OCI-LY1 (cell line): ENCODE data around the gene EIF4E1B.

ENCODE experiments used
- CTCF ChIP-seq: fragments of 200-600 bp; sonication (generic), shearing (Covaris generic); IDR thresholded peaks from 2 replicates; pipeline ENCODE4 v1.5.1; 2017; ENCODE audit warnings: mild to moderate bottlenecking, antibody characterized with exemption, low read length, moderate library complexity, mixed read lengths
- EZH2 ChIP-seq: fragments of 200-600 bp; sonication (generic), shearing (Covaris generic); IDR thresholded peaks from 2 replicates; pipeline ENCODE4 v1.8.0; 2017; ENCODE audit warnings: borderline replicate concordance, mixed run types, mild to moderate bottlenecking, antibody characterized with exemption, low read length, moderate library complexity, mixed read lengths

GRCh38 chr5:176661676-176662075 is 31.2 kb downstream of the EIF4E1B start:
- TF ChIP-seq CTCF (no peak), EZH2 (no peak)
